GM18873 (cell line): Measurements from ENCODE around the gene SULF2.

Experiments
- ATAC-seq: cut with Tn5 transposase; IDR thresholded peaks from one replicate; pipeline ENCODE4 v1.9.1; 2021; ENCODE audit warnings: mild to moderate bottlenecking, moderate library complexity, moderate number of reproducible peaks; ENCODE audit not compliant: unreplicated experiment, low FRiP score

Gene SULF2

DNA sequence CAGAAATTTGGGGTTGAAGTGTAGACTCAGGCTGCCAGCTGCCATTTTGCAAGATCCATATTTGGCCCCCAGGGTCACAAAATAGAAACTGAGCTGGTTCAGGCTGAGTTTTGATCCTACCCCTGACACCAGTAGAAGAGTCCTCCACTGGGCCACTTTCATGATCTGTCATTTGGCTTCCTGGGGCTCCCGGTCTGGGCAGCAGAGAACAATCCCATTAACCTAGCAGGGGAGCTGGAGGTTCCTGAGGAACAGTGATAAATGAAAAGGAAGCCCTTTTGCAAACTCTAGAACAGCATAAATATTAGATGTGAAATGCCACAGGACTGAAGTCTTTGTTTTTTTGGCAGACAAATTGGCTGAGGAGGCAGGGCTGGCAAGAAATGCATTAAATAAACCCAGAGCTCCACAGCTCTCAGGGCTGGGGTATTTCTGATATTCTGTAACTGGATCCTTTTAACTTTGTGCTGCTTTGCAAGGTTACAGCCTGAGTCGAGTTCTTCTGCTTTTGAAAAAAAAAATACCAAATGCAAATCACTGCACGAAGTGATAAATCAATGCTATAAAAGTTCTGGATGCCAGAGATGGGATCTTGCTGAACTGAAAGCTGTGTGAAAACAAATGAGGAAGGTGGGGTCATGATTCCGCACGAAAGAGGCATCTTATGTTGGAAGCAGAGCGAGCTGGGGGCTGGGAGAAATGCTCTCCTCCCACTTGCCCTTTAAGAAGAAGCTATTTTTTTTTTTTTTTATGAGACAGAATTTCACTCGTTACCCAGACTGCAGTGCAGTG, 64.4 kb downstream of the SULF2 start:
- ATAC-seq = no peak

DNA sequence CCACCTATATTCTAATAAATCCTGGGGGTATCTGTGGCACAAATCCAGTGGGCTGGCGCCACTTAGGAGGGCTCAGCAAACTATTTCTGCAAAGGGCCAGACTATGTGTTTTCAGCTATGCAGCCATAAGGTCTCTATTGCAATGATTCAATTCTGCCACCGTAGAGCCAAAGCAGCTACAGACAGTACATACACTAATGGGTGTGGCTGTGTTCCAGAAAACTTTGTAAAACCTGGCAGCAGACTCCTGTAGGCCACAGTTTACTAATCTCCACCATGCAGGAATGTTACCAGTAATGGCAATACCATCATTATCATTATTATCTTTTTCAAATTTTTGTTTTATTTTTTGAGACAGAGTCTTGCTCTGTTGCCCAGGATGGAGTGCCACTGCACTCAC, 65.7 kb downstream of the SULF2 start:
- no peak for ATAC-seq

DNA sequence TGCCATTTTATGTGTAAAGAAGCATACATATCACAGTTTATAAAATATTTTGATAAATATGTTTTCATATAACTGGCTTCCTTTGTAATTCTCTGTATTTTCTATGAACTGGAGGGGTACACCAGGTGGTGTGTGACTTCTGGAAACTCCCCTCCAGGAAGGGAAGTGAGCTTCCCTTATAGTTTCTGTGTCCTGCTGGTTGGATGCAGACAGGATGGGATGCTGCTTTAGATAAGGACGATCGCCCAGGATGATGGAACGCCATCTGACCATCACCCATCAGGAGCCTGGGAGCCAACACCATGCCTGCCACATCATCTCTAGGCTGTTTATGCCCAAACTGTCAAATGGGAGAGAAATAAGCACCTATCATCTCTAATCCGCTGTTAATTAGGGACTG, 66.1 kb downstream of the SULF2 start:
- ATAC-seq = no peak

DNA sequence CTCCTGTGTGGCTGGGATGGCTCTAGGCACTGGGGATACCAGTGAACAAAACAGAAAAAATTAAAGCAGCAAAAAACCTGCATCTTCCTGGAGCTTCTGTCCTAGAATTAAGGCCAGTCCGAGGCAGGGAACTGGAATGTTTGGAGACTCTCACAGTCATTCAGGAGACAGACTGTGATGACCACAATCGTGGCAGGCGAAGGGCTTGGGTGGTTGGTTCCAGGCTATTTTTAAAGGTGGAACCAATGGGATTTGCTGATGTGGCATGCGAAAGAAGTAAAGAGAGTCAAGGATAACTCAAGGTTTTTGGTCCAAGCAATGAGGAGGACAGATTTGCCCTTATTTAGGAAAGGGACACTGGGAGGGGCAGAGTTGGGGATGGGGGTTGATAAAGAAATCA, 66.9 kb downstream of the SULF2 start:
- no peak for ATAC-seq

DNA sequence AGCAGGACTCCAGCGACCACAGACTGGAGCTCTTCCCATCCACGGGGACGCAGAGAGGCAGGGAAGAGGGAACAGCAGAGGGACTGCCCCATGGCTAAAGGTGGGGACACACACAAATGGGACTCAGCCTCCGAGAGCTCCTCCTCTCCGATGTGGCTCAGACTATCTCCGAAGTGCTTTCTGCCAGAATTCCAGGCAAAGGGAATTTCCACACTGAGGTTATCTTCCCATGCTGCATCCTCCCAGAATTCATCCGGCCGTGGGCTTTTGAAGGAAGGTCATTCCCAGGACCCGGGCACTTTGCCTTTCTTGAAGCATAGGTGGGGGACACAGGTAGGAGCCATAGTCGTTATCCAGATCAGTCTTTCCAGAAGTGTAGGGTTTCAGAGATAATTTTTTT, 67.9 kb downstream of the SULF2 start:
- ATAC-seq = no peak

DNA sequence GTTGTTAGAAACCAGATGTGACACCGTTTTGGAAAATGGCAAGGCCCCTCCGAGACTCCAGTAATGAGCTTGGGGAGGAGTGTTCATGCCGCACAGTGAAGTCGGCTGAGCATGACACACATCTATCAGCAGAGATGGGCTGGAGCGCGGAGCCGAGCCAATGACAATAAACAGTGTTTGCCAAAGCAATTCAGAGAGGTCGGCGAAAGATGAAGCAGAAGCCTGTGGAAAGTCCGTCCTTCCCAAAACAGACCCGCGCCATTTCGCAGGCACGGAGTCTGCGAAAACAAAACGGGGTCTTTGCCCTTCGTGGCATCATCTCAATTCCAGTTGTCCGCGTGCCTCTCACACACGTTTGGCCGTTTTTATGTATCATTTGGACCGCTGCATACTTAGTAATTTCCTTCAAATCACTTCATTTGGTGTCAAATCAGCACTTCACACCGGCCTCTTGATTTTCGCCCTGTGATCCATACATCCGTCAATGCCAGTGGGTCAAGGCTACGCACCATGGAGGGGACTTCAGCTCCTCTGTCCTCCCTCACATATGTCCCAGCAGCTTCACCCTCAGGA, 71.3 kb downstream of the SULF2 start:
- ATAC-seq = no peak

DNA sequence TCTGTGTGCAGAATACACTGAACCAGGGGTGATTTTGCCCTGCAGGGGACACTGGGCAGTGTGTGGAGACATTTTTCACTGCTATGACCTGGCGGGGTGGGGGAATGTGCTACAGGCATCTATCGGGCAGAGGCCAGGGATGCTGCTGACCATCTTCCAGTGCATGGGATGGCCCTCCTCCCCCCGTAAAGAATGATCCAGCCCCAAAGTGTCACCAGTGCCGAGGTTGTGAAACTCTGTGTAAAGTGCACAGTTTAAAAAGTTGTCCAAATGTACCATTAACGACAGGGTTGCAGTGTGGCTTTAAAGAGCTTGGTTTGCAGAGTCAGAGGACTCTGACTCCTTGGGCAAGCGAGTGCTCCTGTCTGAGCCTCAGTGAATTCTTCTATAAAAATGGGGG, 72.1 kb downstream of the SULF2 start:
- no peak for ATAC-seq

DNA sequence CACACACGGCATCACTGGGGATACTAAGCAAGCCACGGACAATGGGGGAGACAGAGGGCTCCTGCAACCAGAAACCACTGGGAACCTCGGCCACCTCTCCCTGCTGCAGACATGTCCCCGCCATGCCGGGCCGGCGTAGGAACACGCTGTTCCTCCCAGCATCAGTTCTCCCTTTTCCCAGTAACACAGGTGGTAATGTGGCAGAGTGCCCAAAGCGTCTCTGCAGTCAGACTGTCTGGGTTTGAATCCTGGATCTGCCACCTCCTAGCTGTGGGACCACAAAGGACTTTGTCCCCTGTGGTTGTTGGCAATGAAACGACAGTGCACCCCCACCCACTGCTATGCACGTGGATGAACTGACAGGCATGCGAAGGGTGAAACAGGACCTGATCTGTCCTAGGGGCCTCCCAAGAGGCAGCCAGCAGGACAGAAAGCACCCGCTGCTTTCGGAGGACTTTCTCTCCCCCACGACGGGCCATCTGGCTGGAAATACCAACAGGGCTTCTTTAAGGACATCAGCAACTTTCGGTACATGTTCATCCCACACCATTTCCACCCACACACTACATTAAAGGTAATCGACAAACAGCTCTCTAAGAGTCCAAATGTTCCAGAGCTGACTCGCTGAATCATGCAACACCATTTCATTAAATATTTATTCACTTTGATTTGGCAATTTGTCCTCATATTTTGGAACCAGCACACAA, 74.1 kb downstream of the SULF2 start:
- ATAC-seq = no peak

DNA sequence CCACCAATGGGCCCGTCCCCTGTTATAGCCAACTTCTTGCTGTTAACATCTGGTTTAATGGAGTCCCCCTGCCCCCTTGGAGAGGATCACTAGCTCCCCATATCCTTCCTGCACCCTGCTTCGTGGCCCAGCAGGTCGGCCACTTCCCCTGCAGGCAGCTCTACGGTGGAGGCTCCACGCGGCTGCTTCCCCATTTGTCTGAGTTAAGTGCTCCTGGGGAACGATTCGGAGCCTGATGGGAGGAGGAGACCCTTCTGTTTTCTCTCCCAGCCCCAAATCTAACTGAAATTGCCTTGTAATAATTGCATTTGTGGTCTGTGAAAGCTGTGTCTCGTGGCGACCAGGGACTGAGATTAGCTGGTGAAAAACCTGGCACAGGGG, 74.6 kb downstream of the SULF2 start:
- ATAC-seq = no peak

DNA sequence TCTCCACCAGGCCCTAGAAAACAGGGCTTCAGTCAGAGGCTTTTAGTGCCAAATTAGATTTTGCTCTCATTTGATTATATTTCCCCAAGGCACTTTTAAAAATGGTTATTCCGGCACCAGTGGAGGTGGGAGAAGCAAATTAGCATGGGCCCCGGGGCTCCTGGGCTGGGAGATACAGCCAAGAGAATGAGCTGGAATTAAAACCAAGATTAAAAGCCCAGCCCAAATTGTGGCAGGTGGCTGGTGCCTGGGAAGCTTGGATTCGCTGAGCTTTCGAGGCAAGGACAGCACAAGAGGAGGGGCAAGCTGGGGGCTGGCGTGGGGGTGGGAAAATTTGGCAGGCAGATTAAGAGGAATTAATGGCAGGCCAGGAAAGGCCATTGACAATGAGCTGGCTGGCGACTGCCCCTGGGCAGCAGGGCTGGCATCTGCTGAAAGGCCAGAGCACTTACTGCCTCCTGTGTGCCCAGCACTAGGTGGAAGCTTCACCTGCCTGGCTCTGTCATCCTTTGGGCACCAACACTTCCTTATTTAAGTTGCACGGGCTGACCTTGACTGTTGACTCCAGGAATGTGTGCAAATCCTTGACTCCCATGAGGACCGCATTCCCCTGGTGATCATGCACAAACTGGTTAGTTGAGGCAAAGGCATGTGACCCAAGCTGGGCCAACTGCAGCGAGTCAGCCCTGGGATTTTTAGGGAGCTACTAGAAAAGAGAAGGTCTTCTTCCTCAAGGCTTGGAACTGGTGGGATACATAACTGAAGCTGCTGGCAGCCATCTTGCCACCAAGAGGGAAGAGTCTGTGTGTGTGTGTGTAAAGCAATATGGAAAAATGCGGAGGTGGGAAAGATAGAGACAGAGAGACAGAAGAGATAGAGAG, 76.1 kb downstream of the SULF2 start:
- no peak for ATAC-seq

DNA sequence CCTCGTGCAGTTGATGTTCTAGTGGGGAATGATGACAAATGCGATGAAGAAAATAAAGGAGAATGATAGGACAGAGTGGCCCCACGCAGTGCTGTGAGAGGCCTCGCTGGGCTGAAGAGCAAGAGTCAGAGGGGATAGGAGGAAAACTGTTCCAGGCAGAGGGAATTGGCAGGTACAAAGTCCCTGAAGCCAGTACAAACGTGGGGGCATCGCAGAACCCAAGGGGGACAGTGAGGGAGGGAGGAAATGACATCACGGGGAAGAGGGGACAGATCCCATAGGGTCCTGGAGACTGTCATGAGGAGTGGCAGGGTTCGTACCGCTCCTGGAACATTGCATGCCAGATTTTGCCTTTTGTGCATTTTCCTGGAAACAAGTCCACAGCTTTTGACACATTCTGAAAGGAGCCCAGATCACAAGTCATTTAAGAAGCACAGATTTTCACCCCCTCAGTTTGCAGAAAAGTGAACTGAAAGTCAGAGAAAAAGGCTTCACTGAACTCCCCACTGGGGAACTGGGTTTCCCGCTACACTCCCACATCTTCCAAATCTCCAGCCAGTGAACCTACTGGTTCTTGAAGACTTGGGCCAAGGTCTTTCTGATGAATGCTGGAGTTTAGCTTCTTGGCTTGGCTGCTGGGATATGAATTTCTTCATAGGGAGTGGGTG, 77.0 kb downstream of the SULF2 start:
- ATAC-seq = no peak

DNA sequence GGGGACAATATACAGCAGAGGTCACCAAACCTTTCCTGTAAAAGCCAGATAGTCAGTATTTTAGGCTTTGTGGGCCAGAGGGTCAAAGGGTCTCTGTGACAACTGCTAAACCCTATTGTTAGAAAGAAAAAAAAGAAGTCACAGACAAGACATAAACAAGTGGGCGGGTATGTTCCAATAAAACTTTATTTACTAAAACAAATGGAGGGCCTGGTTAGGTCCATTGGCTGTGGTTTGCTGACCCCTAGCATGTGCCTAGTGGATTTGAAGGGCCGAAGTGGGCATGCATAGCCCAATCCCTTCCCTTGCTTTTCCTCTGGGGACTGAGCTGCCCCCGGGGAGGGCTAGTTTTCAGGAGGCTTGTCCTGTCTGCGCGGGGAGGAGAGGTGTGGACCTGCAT, 78.9 kb downstream of the SULF2 start:
- no peak for ATAC-seq

DNA sequence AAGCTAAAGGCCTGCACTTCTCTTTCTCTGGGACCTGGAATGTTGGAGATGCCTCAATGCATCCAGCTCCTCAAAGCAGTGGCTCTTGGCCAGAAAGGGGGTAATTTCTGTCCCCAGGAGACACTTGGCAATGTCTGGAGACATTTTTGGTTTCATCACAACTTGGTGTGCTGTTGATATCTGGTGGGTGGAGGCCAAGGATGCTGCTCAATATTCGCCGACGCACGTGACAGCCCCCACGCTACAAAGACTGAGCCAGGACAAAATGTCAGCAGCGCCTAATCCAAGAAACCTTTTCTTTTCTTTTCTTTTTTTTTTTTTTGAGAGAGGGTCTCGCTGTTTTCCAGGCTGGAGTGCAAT, 79.8 kb downstream of the SULF2 start:
- ATAC-seq = no peak

DNA sequence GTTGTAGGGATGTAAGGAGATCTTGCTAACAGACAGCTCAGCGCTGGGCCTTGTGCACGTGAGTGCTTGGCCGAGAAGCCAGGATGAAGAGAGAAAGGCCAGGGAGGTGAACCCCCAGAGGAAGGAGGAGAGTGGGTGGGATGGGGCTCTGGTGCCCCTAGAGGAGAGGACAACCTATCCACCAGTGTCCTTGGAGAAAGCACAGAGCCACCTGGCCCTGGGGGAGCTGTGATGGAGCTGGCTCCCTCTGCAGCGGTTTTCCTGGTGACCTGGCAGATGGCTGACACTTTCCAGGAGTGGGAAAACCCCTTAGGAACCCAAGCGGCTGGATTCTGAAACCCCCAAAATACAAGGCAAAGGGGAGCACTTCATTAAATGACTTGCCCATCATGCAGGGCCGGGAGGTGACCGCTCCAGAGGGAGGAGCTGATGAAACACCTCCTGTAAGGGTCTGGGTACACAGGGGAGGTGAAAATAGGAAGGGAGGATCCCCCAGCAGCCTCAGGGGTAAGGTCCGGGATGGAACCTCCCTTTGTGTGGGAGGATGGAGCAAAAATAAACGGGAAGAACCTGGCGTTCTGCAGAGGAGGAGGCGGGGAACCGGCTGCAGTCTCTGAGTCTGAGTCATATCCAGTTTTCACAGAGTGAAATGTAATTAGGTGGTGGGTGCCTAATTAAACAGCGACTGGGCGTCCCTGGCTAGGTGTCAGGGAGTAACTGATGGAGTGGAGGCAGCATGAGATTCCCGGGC, 80.4 kb downstream of the SULF2 start:
- no peak for ATAC-seq

DNA sequence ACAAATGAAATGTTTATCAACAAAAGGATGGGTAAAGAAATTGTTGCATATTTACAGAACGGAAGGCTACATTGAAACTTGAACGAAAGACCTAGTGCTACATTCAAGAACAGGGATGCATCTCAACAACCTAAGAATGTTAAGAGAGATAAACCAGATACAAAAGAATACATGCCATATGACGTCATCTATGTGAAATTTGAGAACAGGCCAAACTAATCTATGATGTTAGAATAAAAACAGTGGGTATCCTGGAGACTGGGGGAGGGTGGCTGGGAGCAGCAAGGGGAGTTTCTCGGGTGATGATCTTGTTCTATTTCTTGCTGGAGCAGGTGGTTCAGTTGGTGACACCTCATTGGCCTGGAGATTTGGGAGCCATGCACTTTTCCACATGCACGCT, 81.5 kb downstream of the SULF2 start:
- no peak for ATAC-seq

DNA sequence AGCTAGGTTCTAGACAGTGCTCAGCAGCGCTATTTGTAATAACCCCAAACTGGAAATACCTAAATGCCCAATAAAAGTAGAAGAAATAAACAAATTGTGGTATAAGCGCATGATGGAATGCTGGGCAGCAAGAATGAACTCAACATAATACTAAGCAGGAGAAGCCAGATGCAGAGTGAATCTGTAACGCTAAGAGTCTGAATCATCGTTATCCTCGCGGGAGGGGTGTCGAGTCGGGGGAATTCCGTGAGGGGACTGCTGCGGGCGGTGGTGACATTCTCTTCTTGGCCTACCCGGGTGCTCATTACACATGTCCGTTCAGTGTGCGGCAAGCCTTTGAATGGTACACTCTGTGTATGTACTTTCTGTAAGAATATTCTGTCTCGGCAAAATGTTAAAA, 83.7 kb downstream of the SULF2 start:
- no peak for ATAC-seq

DNA sequence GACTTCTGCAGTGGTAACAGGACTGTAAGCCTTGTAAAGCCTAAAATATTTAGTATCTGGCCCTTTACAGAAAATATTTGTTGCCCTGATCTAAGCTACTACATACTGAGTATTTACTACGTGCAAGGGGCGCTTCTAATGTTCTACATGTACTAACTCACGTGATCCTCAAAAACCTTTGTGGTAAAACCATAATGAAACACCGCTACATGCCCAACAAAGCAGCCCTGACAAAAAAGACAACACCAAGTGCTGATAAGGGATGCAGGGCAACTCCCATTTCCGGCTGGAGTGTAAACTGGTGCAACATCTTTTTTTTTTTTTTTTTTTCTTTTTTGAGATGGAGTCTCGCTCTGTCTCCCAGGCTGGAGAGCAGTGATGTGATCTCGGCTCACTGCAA, 85.0 kb downstream of the SULF2 start:
- no peak for ATAC-seq

DNA sequence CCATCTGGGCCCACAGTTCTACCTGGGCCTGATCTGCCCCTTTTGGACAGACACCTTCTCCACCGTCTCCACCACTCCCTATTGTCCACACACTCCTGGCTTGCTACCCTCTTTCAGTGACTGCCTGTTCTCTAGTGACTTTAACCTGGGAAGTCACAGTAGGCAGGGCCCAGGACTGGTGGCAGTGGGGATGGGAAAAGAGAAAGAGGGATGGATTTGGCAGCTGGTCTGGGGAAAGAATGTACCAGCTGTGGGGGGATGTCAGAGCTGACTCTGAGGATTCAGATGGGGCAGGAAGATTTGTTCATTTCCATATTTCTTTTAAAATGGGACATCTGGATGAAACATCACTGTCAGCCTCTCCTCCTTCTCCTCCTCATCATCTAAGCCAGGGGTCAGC, 85.5 kb downstream of the SULF2 start:
- no peak for ATAC-seq

DNA sequence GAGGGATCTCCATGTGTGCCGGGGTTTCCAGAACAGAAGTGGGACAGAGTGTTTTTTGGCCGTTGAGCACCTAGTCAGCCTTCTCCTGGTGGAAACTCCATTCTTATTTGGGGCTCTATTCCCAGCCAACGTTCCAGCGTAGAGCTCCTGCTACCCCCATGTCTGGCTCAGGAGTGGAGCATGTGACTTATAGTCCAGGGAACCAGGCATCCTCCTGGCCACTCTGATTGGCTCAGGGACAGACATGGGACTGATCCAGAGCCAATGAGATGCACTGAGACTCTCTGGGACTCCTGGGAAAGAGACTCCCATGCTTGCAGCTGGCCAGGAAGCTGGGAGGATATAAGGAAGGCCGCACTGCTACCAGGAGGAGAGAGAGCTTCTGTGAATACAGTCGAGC, 87.1 kb downstream of the SULF2 start:
- no peak for ATAC-seq

DNA sequence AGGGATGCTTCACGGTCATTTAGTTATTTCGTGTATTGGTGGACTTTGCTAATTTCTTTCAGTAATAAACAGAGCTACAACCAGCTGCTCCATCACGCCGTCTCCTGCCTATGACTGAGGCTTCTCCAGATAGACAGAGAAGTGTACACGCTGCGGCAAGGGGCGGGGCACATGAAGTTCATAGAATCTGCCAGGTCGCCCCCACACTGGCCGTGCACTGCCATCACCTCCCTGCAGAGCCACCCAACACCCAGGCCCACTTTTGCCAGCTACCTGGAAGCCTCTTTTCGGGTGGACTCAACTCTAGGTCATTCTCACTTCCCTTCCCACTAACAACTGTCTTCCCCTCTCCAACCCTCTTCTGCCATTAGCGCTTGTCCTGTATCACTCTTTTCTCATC, 88.4 kb downstream of the SULF2 start:
- no peak for ATAC-seq
